ENCODE measurements around the gene CSMD2.
"Not testable (repeated sequence)": the region's sequence is repeated elsewhere in the genome, so short reads cannot be mapped to it uniquely, and the experiment has no call there.

Gene CSMD2

GRCh38 chr1:34164771-34165391 is at the start of gene CSMD2:
Gene CSMD2 (minus strand): TSS chr1:34165230. CDS start chr1:34165097, 133 bp downstream.
- no peak for DNase-seq

DNA sequence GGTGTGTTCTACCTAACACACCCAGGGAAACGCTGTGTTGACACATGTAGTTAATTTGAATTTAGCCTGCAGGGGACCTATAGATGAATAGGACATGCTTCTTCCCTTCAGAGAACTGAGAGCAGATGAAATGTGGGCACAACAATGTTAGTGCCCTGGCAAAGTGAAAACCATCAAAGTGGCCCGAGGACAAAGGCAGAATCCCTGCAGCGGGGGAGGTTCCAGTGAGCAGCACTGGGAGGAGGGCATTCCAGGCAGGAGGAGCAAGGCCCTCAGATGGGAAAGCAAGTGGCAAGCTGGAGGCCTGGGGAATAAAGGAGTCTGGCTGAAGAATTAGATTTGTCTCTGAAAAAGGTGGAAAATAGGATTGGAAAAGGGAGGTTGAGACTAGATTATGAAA is 48.9 kb upstream of the CSMD2 start:
- DNase-seq = no peak

DNA sequence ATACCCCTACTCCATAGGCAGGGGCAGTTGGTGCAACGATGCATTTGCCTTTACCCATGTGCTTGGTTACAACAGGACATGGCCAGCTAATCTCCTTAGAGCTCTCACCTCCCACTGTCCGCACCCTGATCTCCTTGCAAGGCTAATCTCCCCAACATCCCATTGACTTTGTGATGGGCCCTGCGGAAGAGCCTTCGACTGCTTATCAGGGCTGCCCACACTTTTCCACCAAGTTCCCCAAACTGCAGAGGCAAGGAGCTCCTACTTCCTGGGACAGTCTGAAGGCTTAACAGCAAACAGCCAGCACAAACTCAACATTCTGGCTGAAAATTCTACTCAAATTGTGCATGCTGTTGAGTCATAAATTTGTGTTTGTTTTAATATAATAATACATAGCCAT is 47.6 kb upstream of the CSMD2 start:
- peak; percentile 1 for DNase-seq

DNA sequence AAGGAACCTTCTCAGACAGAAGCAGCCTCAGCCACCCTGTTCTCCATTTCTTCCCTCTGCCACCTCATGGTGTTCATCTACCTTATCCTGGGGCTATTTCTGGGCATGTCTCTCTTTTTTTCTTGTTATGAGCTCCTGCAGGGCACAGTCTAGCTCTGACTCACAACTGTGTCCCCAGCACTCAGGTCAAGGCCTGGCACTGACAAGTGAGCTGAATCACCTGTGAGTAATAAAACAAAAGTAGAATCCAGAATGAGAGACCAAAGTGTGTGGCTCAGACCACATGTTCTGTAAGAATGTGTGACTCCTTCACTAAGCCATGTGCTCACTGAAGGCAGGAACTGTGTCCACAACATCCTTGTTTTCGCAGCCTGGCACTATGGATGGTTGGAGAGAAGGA is 34.9 kb upstream of the CSMD2 start:
- DNase-seq = no peak

DNA sequence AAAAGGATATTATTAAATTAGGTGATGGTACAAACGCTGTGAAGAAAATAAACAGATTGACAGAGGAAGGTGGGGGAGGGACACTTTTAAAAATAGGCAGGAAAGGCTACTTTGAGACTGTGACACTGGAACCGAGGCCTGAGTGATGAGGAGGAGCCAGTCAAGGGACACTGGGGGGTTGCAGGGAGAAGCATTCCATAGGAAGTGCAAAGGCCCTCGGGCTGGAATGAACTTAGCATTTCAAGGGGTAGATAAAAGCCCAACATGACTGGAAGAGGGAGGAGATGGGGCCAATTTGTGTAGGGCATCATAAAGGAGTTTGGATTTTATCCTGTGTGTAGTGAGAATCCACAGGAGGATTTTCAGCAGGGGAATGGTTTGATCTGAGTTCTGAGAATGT is 27.6 kb upstream of the CSMD2 start:
- no peak for DNase-seq

DNA sequence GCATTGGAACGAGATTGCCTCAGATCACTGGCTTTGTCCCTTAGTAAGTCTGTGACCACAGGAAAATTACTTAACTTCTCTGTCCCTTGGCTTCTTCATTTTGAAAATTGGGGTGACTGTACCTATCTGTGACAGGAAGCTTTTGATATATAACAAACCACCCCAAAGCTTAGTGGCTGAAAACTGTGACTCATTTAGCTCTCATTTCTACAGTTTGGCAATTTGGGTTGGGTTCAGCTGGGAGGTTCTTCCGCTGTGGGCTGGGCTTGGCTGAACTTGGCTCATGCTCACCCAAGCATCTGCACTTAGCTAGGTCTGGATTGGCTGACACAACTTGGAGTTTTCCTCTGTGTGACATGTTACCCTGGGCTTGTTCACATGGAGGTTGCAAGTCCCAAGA is 25.7 kb upstream of the CSMD2 start:
- DNase-seq = no peak

DNA sequence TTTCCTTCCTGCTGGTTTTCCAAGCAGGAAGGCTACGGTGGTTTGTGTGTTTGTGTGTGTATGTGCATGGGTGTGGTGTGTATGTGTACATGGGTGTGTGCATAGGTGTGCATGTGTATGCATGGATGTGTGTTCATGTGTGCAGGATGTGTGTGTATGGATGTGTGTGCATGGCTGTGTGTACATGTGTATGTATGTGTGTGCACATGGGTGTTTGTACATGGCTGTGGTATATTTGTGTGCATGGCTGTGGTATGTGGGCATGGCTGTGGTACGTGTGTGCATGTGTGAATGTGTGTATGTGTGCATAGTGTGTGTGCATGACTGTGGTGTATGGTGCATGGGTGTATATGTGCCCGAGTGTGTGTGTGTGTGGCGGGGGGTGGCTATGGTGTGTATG is 24.0 kb upstream of the CSMD2 start:
- DNase-seq = no peak

DNA sequence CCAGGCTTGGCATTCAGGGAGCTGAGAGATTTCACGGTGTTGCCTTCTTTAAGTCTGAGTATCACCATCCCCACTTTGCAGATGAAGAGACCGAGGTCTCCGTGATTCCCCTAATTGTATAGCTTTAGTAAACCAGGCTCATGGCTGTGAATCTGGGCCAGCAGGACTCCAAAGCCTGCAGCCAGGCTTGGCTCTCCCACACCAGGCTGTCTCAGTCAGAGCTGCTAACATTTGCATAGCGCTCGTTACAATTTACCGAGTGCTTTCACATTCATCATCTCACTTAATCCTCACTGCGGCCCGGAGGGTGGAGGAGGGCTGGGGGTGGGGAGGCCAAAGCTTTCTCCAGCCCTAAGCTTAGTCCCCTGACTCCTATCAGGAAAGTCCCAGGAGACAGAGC is 23.4 kb upstream of the CSMD2 start:
- DNase-seq = no peak

DNA sequence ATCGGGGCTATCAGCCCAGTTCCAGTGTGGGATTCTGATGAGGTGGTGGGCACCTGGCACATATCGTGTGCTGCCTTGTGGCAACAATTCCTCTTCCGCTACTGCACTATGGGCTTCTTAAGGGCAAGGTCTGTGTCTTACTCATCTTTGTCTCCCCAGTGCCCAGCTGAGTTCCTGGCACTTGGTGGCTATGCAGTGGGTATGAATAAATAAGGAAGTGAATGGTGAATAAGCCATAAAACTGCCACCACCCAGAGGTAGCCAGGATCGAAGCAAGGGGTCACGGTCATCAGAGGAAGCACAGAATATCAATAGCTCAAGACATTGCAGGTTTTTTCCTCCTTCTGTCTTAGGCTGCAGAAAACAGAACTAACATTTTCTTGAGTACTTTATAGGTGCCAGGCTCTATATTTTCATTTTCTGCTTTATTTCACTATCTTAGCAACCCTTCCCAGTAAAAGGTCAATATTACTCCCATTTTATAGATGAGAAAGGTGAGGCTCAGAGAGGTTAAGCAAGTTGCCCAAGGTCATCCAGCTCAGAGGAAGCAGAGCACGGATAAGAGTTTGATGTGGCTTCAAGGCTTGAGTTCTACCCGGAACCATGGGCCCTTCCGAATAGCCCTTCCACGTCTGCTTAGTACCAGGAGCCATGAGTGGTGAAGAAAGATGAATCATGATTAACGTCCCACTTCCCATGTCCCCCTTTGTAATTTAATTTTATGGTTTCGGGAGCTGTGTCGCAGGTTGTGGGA is 21.9 kb upstream of the CSMD2 start:
- no peak for DNase-seq

- not testable (repeated sequence) for DNase-seq
Measured at GRCh38 chr1:34183381-34183780, 18.4 kb upstream of the CSMD2 start.

DNA sequence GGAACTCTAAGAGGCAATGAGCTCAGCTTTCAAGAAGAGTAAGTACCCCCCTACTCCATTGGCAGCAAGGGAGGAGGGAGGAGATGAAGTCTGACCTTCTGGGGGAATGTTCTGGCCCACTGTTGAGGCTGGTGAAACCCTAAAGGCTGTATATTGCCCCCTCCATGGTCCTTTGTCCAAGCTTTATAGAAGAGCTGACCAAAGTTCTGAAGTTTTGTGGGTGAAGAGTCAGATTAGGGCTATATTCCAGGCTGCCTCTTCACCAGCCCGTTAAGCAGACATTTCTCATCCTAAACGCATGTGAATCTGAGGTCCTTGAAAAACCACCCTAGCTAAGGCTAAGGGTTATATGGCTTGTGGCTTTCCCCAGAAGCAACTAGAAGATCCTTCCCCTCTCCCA is 13.0 kb upstream of the CSMD2 start:
- no peak for DNase-seq

GRCh38 chr1:34176830-34177603 is 12.0 kb upstream of the CSMD2 start, which contains the start of gene C1orf94:
Gene C1orf94 (plus strand): TSS chr1:34176907. CDS start chr1:34177790, 883 bp downstream.
- DNase-seq = no peak

DNA sequence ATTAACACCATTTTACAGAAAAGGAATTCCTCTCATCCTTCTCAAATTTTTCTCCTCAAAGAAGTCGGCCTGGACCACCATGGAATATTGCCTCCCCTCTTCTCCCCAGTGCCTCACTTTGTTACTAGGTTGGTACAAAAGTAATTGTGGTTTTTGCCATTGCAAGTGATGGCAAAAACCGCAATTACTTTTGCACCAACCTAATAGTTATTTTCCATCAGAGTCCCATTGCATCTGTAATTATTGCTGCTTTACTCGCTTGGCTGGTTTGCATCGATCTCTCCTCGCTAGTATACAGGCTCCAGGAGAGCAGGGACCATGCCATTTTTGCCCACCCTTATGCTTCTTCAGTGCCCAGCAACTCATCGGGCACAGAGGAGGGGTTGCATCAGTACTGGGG is 10.7 kb upstream of the CSMD2 start:
- no peak for DNase-seq

- DNase-seq = no peak
Measured at GRCh38 chr1:34167389-34167788, 2.4 kb upstream of the CSMD2 start.

DNA sequence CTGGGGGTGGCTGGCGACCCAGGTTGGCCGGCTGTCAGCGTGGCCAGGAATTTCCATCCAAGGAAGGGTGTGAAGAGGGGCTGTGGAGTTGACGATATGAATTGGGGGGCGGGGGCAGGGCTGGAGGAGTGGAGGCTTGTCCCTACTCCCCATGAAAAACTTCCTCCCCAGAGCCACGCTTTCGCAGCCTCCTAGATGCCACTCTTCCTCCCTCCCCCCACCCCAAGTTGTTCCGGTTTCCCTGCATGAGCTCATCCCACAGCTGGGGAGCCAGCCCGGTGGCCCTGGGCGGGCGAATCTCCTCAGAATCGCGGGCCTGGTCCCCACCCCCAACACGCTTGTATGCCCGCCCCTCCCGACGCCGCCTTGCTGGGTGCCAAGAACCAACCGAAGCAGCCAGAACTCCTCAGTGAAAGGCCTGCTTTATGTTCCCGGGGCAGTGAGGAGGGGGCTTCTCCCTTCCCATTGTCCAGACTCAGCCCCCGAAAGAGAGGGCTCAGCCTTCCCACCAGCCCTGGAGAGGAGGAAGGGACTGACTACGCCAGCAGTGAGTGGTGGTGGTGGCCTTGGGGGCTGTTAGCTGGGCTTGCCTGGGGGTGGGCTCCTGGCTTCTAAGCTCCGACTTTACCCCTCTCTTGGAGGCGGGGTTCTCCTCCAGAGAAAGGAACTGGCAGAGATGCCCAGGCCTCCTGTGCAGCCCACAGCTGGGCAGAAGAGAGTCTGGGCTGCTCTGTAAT is 1.8 kb upstream of the CSMD2 start:
- DNase-seq = no peak

- DNase-seq = no peak
Measured at GRCh38 chr1:34166191-34166624, 1.2 kb upstream of the CSMD2 start.

- DNase-seq = no peak
Measured at GRCh38 chr1:34165422-34165921, 442 bp upstream of the CSMD2 start.

DNA sequence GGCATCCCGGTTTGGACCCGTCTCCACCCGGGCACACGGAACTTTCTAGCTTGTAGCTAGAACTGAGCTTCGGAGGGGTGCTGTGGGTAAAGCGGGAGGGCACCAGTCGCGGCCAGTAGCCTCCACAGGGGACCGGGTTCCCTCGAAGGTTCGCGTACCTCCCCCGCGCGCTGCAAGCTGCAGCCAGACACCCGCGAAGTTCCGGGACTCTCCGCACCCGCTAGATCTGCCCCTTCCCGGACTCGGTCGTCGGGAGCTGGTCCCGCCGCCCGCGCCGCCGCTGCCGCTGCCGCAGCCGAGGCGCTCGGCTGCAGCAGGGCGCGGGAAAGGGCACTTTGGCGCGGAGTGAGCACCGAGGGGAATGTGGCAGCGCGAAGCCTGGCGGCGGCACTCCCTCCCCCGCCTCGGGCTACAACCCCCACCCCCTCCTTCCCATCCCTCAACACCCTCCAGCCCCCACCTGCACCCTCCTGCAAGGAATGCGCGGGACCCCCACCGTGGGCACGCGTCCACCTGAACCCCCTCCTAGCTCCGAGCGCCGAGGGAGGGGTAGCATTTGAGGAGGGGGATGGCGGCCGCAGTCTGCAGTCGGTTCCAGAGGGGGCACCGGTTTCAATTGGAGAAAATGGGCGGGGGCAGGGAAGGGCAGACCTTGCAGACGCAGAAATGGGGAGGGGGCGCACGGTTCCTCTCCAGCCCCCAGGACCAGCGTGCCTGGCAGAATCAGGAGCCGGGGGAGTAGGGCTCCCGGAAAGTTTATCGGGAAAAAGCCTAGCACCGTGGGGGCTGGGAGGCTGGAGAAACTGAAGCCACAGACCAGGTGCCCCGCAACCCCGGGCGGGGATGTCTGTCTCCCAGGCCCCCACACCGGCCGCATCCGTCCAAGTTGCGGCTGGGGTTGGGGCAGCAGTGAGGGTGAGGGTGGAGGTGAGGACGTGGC is 968 bp downstream of the CSMD2 start:
- no peak for DNase-seq

GRCh38 chr1:34162852-34163766 is 1.9 kb downstream of the CSMD2 start:
- DNase-seq = peak; percentile 1

- no peak for DNase-seq
Measured at GRCh38 chr1:34156739-34157138, 8.3 kb downstream of the CSMD2 start.

DNA sequence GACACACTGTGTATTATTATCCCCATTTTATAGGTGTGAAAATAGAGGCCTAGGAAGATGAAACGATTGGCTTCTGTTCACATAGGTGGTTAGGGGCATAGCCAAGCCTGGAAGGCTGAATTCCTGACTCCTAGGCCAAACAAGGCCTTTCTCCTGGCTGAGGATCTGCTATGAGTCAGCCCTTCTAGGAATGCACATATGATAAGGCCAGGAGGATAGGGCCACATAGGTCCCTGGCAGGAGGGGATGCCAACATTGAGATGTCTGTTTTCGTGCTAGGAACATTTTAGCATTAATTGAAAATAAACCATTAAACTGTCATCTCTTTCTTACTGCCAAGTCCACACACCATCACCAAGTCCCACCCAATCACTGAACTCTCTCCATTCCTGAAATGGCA is 9.2 kb downstream of the CSMD2 start:
- no peak for DNase-seq

Measured in OCI-M1 (cell line).